GM18520 (cell line): Measurements from ENCODE around the gene GATB.

ENCODE experiments used
- ATAC-seq: cut with Tn5 transposase; IDR thresholded peaks from one replicate; pipeline ENCODE4 v1.9.1; 2021; ENCODE audit not compliant: unreplicated experiment

The GATB gene

GRCh38 chr4:151786158-151786495 lies 25.3 kb upstream of the GATB start:
- no peak for ATAC-seq

GRCh38 chr4:151785484-151786157 lies 24.8 kb upstream of the GATB start:
- no peak for ATAC-seq

- no peak for ATAC-seq
These were observed 23.9 kb upstream of the GATB start for GRCh38 chr4:151784706-151785105.

- ATAC-seq = no peak
These were observed 23.1 kb upstream of the GATB start for GRCh38 chr4:151783867-151784266.

GRCh38 chr4:151782296-151782695 lies 21.5 kb upstream of the GATB start:
- no peak for ATAC-seq

GRCh38 chr4:151781026-151781425 lies 20.2 kb upstream of the GATB start:
- no peak for ATAC-seq

GRCh38 chr4:151777471-151777870 lies 16.7 kb upstream of the GATB start:
- ATAC-seq = no peak

- no peak for ATAC-seq
These were observed 13.5 kb upstream of the GATB start for GRCh38 chr4:151774324-151774723.

- no peak for ATAC-seq
These were observed 11.5 kb upstream of the GATB start for GRCh38 chr4:151772274-151772673.

- no peak for ATAC-seq
These were observed 10.9 kb upstream of the GATB start for GRCh38 chr4:151771664-151772063.

- ATAC-seq = no peak
These were observed 9.3 kb upstream of the GATB start for GRCh38 chr4:151770154-151770553.

GRCh38 chr4:151768835-151769234 lies 8.0 kb upstream of the GATB start:
- no peak for ATAC-seq

- no peak for ATAC-seq
These were observed 5.9 kb upstream of the GATB start for GRCh38 chr4:151766691-151767090.

- no peak for ATAC-seq
These were observed 805 bp downstream of the GATB start for GRCh38 chr4:151760002-151760401.

- no peak for ATAC-seq
These were observed 7.8 kb downstream of the GATB start for GRCh38 chr4:151753056-151753455.

GRCh38 chr4:151750156-151750555 lies 10.7 kb downstream of the GATB start:
- no peak for ATAC-seq

- no peak for ATAC-seq
These were observed 15.2 kb downstream of the GATB start for GRCh38 chr4:151745481-151746231.

GRCh38 chr4:151744614-151745013 lies 16.2 kb downstream of the GATB start:
- ATAC-seq = no peak

GRCh38 chr4:151743894-151744293 lies 16.9 kb downstream of the GATB start:
- no peak for ATAC-seq

- no peak for ATAC-seq
These were observed 17.5 kb downstream of the GATB start for GRCh38 chr4:151743128-151743854.

- ATAC-seq = no peak
These were observed 21.9 kb downstream of the GATB start for GRCh38 chr4:151738720-151739517.
